ENCODE measurements around the gene ISCU. TPM values are rescaled to one million over a fixed set of nuclear protein-coding genes. Genes with fewer than 3 reads are reported as not detected.

ISCU gene
- total and polyA plus RNA-seq, 2 of the 8 experiments (the other 6 are each of a cell fraction or from before 2014, with no cell fraction given), result 72.1 to 78.1 TPM

DNA sequence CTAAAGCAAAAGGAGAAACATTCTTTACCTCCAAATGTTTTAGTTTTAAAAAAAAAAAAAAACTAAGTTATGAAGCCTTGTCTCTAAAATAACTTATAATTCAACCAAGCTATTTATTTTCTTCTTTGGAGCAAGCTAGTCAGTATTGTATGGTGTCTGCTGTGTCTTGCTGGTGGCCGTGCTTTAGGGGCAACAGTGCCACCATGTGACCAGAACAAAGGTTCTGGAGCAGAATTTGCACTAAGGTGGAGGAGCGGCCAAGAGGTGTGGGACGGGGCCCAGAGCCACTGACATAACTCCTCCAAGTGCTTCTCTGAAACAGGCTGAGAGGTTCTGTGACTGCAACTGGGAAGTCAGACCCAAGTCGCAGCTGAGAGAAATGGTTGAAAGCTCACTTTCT, 42.8 kb upstream of the ISCU start:
- no peak for FAIRE-seq

More for the DNA sequence above, 42.8 kb upstream of the ISCU start:
- Histone ChIP-seq H2BK15ac (ENCODE audit: low read length) (no peak overlapping the region), H4K5ac (ENCODE audit: insufficient read length, low read depth, low read length) (no peak overlapping the region), H3K9me3 (ENCODE audit: insufficient read depth in 2 of 2, low read depth in 1 of 2, low read length in 1 of 2) (no peaks in the 10 kb centered on the region), H3K36me3 (ENCODE audit: control insufficient read depth in 2 of 4, insufficient read depth in 4 of 4, low read length in 3 of 4) (peaks cover 32 to 63% (median 56%) of the 10 kb centered on the region in 4 experiments), H3K4me2 (ENCODE audit: insufficient read depth in 1 of 2, low read depth in 2 of 2, low read length in 2 of 2) (no peak overlapping the region), H3K14ac (ENCODE audit: insufficient read length) (no peak overlapping the region), H3K79me1 (ENCODE audit: low read depth, low read length) (peaks cover 4% of the 10 kb centered on the region; the same call in 1 of the 2 replicates), H3K56ac (replicated peaks; ENCODE audit: insufficient read length, low read depth, low read length) (no peak overlapping the region), H3K23ac (ENCODE audit: insufficient read length) (no peak overlapping the region), H3K27me3 (replicated peaks in 1 of 4; ENCODE audit: control insufficient read depth in 3 of 4, extremely low read depth in 1 of 4, insufficient read depth in 3 of 4, low read length in 3 of 4) (no peaks in the 10 kb centered on the region), H3K4me3 (ENCODE audit: extremely low read depth in 1 of 4, insufficient read depth in 2 of 4, low read depth in 3 of 4, low read length in 4 of 4) (no peak overlapping the region), H3K4ac (replicated peaks; ENCODE audit: insufficient read length, low read depth, low read length) (no peak overlapping the region), H2BK5ac (ENCODE audit: low read depth, low read length) (no peak overlapping the region), H4K91ac (replicated peaks; ENCODE audit: insufficient read length, low read length) (no peak overlapping the region), H4K20me1 (replicated peaks in 1 of 2; ENCODE audit: control insufficient read depth in 1 of 2, insufficient read depth in 2 of 2, low read length in 2 of 2) (peaks cover 10 to 21% of the 10 kb centered on the region in 2 experiments), H3K18ac (ENCODE audit: extremely low read depth, low read length) (no peak overlapping the region), H2BK20ac (ENCODE audit: low read length) (no peak overlapping the region), H3K23me2 (ENCODE audit: low read depth, low read length) (peaks cover 3% of the 10 kb centered on the region; the same call in 1 of the 2 replicates), H3K79me2 (ENCODE audit: control insufficient read depth in 1 of 2, insufficient read depth in 2 of 2, low read length in 2 of 2) (peaks cover 0 to 6% of the 10 kb centered on the region in 2 experiments; a peak in 1 of 4 replicates), H4K8ac (ENCODE audit: extremely low read depth, insufficient read depth, low read length) (no peak overlapping the region), H2AK5ac (ENCODE audit: low read depth, low read length) (no peak overlapping the region), H3K9ac (replicated peaks in 1 of 4; ENCODE audit: extremely low read depth in 1 of 4, low read depth in 3 of 4, low read length in 3 of 4) (no peak overlapping the region), H3K4me1 (replicated peaks in 1 of 4; ENCODE audit: control insufficient read depth in 3 of 4, insufficient read depth in 4 of 4, low read length in 3 of 4) (peaks cover 0 to 5% (median 3%) of the 10 kb centered on the region in 4 experiments; a peak in 6 of 7 replicates), H2AFZ (ENCODE audit: low read length) (no peak overlapping the region), H2BK12ac (ENCODE audit: low read depth, low read length) (no peak overlapping the region), H3K27ac (ENCODE audit: low read depth, low read length) (no peak overlapping the region), H2BK120ac (replicated peaks; ENCODE audit: low read depth, low read length) (no peak overlapping the region)
- ChIA-PET CTCF (ENCODE audit: partially characterized antibody) (interaction anchor here (0.6 to 3.9 kb wide), 9 partner anchors 9 to 529 kb away, joined by 3 to 17 read pairs (median 3); no protein-coding TSS in a partner anchor), POLR2A (ENCODE audit: partially characterized antibody) (interaction anchor here (0.6 kb wide), 1 partner anchor 118 kb away, joined by 3 read pairs; no protein-coding TSS in a partner anchor)
- DNase-seq (ENCODE audit: low read depth in 1 of 2, low spot score in 2 of 2), result no peak
- TF ChIP-seq CBX8 (IDR thresholded peaks at IDR 0.05; ENCODE audit: borderline replicate concordance, low read depth, low read length) (no peak), CHD1 (IDR thresholded peaks at IDR 0.05; ENCODE audit: low read depth, low read length) (no peak), RAD21 (IDR thresholded peaks at IDR 0.05 in 1 of 2, conservative IDR thresholded peaks at IDR 0.05 in 1 of 2; ENCODE audit: low read depth in 2 of 2, low read length in 2 of 2) (peak; percentile 52 to 56)
- TF ChIP-seq, protein P1, sequence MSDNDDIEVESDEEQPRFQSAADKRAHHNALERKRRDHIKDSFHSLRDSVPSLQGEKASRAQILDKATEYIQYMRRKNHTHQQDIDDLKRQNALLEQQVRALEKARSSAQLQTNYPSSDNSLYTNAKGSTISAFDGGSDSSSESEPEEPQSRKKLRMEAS (IDR thresholded peaks at IDR 0.05), result no peak
- TF ChIP-seq, protein P2, sequence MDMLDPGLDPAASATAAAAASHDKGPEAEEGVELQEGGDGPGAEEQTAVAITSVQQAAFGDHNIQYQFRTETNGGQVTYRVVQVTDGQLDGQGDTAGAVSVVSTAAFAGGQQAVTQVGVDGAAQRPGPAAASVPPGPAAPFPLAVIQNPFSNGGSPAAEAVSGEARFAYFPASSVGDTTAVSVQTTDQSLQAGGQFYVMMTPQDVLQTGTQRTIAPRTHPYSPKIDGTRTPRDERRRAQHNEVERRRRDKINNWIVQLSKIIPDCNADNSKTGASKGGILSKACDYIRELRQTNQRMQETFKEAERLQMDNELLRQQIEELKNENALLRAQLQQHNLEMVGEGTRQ (IDR thresholded peaks at IDR 0.05; ENCODE audit: low read length), result peak; percentile 41; the same call in 1 of the 2 replicates
- TF ChIP-seq, protein P3, sequence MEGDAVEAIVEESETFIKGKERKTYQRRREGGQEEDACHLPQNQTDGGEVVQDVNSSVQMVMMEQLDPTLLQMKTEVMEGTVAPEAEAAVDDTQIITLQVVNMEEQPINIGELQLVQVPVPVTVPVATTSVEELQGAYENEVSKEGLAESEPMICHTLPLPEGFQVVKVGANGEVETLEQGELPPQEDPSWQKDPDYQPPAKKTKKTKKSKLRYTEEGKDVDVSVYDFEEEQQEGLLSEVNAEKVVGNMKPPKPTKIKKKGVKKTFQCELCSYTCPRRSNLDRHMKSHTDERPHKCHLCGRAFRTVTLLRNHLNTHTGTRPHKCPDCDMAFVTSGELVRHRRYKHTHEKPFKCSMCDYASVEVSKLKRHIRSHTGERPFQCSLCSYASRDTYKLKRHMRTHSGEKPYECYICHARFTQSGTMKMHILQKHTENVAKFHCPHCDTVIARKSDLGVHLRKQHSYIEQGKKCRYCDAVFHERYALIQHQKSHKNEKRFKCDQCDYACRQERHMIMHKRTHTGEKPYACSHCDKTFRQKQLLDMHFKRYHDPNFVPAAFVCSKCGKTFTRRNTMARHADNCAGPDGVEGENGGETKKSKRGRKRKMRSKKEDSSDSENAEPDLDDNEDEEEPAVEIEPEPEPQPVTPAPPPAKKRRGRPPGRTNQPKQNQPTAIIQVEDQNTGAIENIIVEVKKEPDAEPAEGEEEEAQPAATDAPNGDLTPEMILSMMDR (IDR thresholded peaks at IDR 0.05; ENCODE audit: control extremely low read depth in 1 of 3, insufficient read depth in 1 of 3, low read depth in 1 of 3, low read length in 3 of 3), result peak; percentile 33 to 40 (median 33); a peak in 3 of 4 replicates
- WGBS, 2 experiments (ENCODE audit: extremely low coverage in 1 of 2, insufficient coverage in 1 of 2, insufficient read length in 1 of 2, insufficient replicate concordance in 2 of 2, low coverage in 1 of 2, low lambda C conversion rate in 2 of 2, missing lambda C conversion rate in 1 of 2), result 88% methylated on average over 4 of the region's 4 CpGs; no CpG with 5 or more reads in 1 of the 2 experiments

Data from H1 (cell line).